ENCODE data around the gene SNRPF. TPM values are rescaled to one million over a fixed set of nuclear protein-coding genes. Genes with fewer than 3 reads are reported as not detected.

Gene SNRPF
- total RNA-seq, 1 donor from 2014 or later, result 15.4 TPM

GRCh38 chr12:95884998-95885397 lies 26.2 kb downstream of the SNRPF start:
- no peaks in the 10 kb centered on the region for H3K36me3 Mint-ChIP-seq (ENCODE audit: low read depth)
- no peak overlapping the region for H3K4me3 Mint-ChIP-seq (ENCODE audit: unreplicated experiment)
- H3K27me3 Mint-ChIP-seq (ENCODE audit: low read depth), result no peaks in the 10 kb centered on the region
- no peak for DNase-seq (ENCODE audit: low spot score)
- no peak for TF ChIP-seq CTCF (IDR thresholded peaks at IDR 0.05)
- H3K4me1 Mint-ChIP-seq (ENCODE audit: low read depth), result peaks cover 3% of the 10 kb centered on the region
- H3K9me3 Mint-ChIP-seq (ENCODE audit: low read depth), result no peaks in the 10 kb centered on the region
- H3K27ac Mint-ChIP-seq (ENCODE audit: unreplicated experiment), result no peak overlapping the region

DNA sequence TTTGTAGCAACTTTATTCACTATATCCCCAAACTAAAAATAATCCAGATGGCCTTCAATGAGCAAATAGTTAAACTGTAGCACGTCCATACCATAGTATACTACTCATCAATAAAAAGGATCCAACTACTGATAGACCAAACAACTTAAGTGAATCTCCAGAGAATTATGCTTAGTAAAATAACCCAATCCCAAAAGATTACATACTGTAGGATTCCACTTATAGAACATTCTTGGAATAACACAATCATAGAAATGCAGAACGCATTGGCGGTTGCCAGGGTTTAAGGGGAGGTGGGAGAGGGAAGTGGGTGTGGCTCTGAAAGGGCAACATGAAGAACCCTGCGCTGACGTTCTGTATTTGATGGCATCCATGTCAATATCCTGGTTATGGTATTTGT lies 28.6 kb downstream of the SNRPF start:
- no peak overlapping the region for H3K27ac Mint-ChIP-seq (ENCODE audit: unreplicated experiment)
- TF ChIP-seq CTCF (IDR thresholded peaks at IDR 0.05), result no peak
- H3K9me3 Mint-ChIP-seq (ENCODE audit: low read depth), result no peaks in the 10 kb centered on the region
- H3K4me3 Mint-ChIP-seq (ENCODE audit: unreplicated experiment), result no peak overlapping the region
- H3K36me3 Mint-ChIP-seq (ENCODE audit: low read depth), result no peaks in the 10 kb centered on the region
- peaks cover 3% of the 10 kb centered on the region for H3K4me1 Mint-ChIP-seq (ENCODE audit: low read depth)
- peaks cover 4% of the 10 kb centered on the region for H3K27me3 Mint-ChIP-seq (ENCODE audit: low read depth)
- DNase-seq (ENCODE audit: low spot score), result no peak

DNA sequence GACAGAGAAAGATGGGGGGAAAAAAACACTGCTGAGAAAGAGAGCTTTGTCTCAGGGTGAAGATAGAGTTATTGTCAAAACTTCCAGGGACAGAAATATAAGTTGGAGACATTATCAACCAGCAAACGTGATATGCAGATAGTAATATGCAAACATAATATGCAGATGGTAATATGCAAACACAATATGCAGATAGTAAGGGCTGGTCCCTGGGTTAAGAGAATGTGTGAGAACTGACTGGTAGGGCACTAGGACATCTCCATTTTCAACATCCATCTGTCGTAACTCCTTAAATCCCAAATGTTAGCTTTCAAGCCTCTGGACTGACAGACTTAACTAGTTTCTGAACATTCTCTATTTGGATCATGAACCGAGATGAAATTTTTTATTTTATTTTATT lies 32.2 kb downstream of the SNRPF start:
- DNase-seq (ENCODE audit: low spot score), result no peak
- peaks cover 6% of the 10 kb centered on the region for H3K27me3 Mint-ChIP-seq (ENCODE audit: low read depth)
- H3K27ac Mint-ChIP-seq (ENCODE audit: unreplicated experiment), result no peak overlapping the region
- H3K4me1 Mint-ChIP-seq (ENCODE audit: low read depth), result peaks cover 3% of the 10 kb centered on the region
- no peaks in the 10 kb centered on the region for H3K36me3 Mint-ChIP-seq (ENCODE audit: low read depth)
- TF ChIP-seq CTCF (IDR thresholded peaks at IDR 0.05), result no peak
- H3K9me3 Mint-ChIP-seq (ENCODE audit: low read depth), result no peaks in the 10 kb centered on the region
- H3K4me3 Mint-ChIP-seq (ENCODE audit: unreplicated experiment), result no peak overlapping the region

DNA sequence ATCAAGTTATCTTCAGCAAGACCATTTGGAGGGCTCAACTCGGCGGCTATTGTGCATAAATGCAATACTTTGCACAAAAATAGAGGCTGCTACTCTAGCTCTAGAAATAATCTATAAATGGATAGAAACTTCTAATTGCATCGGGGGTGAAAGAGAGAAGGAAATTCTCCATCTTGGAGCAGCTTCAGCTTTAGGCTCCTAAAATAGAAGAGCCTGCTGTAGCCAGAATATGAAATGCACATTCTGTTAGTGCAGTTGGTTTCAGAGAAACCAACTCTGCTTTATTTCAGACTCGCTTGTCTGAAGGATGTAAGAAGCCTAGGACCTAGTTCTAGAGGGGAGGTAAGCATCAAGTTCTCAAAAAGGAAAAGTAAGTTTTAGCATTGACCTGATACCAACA lies 38.1 kb downstream of the SNRPF start:
- no peaks in the 10 kb centered on the region for H3K4me1 Mint-ChIP-seq (ENCODE audit: low read depth)
- no peak for TF ChIP-seq CTCF (IDR thresholded peaks at IDR 0.05)
- H3K27ac Mint-ChIP-seq (ENCODE audit: unreplicated experiment), result no peak overlapping the region
- no peaks in the 10 kb centered on the region for H3K9me3 Mint-ChIP-seq (ENCODE audit: low read depth)
- H3K4me3 Mint-ChIP-seq (ENCODE audit: unreplicated experiment), result no peak overlapping the region
- H3K27me3 Mint-ChIP-seq (ENCODE audit: low read depth), result peaks cover 8% of the 10 kb centered on the region
- H3K36me3 Mint-ChIP-seq (ENCODE audit: low read depth), result no peaks in the 10 kb centered on the region
- no peak for DNase-seq (ENCODE audit: low spot score)

DNA sequence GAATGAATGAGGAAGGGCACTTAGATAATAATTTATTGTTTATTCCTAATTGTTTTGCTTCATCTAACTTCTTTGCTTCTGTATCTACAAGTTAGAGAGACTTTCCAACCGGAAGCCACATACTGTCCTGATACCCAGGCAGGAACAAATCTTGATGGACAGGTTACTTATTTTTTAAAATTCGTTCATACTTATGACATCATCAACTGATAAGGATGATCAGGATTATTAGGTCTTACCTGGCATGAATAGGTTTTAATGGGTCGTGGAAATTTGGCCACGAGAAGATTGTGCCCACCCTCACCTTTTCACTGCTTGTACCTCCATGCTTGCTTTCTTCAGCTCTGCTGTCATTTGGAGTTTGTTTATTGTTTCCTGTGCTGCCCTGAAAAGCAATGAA lies 39.3 kb downstream of the SNRPF start:
- H3K9me3 Mint-ChIP-seq (ENCODE audit: low read depth), result peaks cover 1% of the 10 kb centered on the region
- no peak overlapping the region for H3K4me3 Mint-ChIP-seq (ENCODE audit: unreplicated experiment)
- H3K36me3 Mint-ChIP-seq (ENCODE audit: low read depth), result no peaks in the 10 kb centered on the region
- TF ChIP-seq CTCF (IDR thresholded peaks at IDR 0.05), result no peak
- no peak overlapping the region for H3K27ac Mint-ChIP-seq (ENCODE audit: unreplicated experiment)
- peaks cover 4% of the 10 kb centered on the region for H3K4me1 Mint-ChIP-seq (ENCODE audit: low read depth)
- peaks cover 8% of the 10 kb centered on the region for H3K27me3 Mint-ChIP-seq (ENCODE audit: low read depth)
- no peak for DNase-seq (ENCODE audit: low spot score)
